Measurements from ENCODE around the gene SCN7A. TPM values are rescaled to one million over a fixed set of nuclear protein-coding genes. Genes with fewer than 3 reads are reported as not detected.

SCN7A gene
- total RNA-seq, 1 donor from 2014 or later: 6.3 TPM

DNA sequence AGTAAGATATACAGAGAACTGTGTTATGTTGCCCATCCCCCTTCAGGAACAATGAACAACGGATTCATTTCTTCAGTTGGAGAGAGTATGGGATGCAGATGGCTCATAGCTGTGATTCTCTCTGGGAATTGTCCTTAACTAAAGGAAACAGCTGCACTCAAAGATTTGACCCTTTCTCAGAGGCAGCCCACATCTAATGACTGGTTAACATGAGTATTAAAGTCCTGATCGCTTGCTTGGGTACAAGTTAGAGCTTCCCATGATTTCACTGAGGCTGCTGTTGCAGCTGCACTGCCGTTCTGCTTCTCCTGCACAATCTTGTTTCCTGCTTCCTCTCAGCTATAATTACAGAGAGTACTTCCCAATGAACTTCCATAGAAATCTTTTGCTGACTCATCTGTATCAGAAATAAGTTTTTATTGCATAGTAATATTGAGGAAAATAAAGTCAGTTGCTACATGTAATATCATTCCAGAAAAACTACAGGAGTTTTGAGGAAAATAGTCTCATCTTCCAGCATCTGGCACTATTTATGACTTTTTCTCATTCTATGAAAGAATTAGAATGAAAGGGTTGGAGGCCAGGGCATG, 105.5 kb downstream of the SCN7A start:
- Mint-ChIP-seq H3K4me3 (ENCODE audit: unreplicated experiment) (no peak overlapping the region), H3K27ac (ENCODE audit: unreplicated experiment) (peak overlapping the region; percentile 99), H3K27me3 (ENCODE audit: unreplicated experiment) (no peaks in the 10 kb centered on the region), H3K9me3 (ENCODE audit: unreplicated experiment) (no peaks in the 10 kb centered on the region), H3K4me1 (ENCODE audit: unreplicated experiment) (peaks cover 31% of the 10 kb centered on the region), H3K36me3 (ENCODE audit: low read depth, unreplicated experiment) (no peaks in the 10 kb centered on the region)
- TF ChIP-seq, protein P1, sequence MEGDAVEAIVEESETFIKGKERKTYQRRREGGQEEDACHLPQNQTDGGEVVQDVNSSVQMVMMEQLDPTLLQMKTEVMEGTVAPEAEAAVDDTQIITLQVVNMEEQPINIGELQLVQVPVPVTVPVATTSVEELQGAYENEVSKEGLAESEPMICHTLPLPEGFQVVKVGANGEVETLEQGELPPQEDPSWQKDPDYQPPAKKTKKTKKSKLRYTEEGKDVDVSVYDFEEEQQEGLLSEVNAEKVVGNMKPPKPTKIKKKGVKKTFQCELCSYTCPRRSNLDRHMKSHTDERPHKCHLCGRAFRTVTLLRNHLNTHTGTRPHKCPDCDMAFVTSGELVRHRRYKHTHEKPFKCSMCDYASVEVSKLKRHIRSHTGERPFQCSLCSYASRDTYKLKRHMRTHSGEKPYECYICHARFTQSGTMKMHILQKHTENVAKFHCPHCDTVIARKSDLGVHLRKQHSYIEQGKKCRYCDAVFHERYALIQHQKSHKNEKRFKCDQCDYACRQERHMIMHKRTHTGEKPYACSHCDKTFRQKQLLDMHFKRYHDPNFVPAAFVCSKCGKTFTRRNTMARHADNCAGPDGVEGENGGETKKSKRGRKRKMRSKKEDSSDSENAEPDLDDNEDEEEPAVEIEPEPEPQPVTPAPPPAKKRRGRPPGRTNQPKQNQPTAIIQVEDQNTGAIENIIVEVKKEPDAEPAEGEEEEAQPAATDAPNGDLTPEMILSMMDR (IDR thresholded peaks at IDR 0.05; ENCODE audit: unreplicated experiment): no peak
- DNase-seq (ENCODE audit: low spot score): peak; percentile 36

DNA sequence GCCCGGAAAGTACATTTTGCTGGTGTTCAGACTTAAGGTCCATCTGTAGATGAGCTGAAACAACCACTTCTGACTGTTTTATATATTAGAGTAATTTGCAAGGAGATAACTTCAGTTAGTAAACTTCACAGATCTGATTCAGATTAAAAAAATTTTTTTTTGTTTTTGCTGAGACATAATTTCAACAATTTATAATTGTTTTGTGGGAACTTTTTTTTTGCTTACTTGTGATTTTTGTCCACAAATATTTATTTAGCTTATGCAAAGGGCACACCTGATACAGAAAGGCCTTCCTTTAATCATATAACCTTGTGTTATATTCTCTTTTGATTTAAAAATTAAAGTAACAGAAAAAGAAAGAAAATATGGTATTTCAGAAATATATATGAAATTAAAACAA, 108.7 kb downstream of the SCN7A start:
- no peak for DNase-seq (ENCODE audit: low spot score)
- Mint-ChIP-seq H3K4me3 (ENCODE audit: unreplicated experiment) (no peak overlapping the region), H3K9me3 (ENCODE audit: unreplicated experiment) (no peaks in the 10 kb centered on the region), H3K27ac (ENCODE audit: unreplicated experiment) (no peak overlapping the region), H3K27me3 (ENCODE audit: unreplicated experiment) (no peaks in the 10 kb centered on the region), H3K4me1 (ENCODE audit: unreplicated experiment) (peaks cover 28% of the 10 kb centered on the region), H3K36me3 (ENCODE audit: low read depth, unreplicated experiment) (no peaks in the 10 kb centered on the region)
- TF ChIP-seq, protein P1 (IDR thresholded peaks at IDR 0.05; ENCODE audit: unreplicated experiment): no peak

DNA sequence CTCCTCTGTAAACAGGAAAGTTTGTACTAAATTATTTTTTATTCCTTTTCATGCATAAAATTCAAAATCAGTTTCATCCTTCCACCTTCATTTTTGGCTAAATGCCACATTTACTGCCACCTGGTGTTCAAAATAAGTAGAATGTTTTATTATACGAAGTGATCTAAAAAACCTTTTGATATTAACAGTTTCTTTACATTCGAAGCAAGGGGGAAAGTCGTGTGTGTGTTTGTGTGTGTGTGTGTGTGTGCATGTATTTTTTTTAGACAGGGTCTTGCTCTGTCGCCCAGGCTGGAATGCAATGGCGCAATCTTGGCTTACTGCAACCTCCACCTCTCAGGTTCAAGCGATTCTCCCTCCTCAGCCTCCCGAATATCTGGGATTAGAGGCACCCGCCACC, 109.3 kb downstream of the SCN7A start:
- Mint-ChIP-seq H3K27me3 (ENCODE audit: unreplicated experiment) (no peaks in the 10 kb centered on the region), H3K27ac (ENCODE audit: unreplicated experiment) (no peak overlapping the region), H3K36me3 (ENCODE audit: low read depth, unreplicated experiment) (no peaks in the 10 kb centered on the region), H3K4me1 (ENCODE audit: unreplicated experiment) (peaks cover 24% of the 10 kb centered on the region), H3K4me3 (ENCODE audit: unreplicated experiment) (no peak overlapping the region), H3K9me3 (ENCODE audit: unreplicated experiment) (no peaks in the 10 kb centered on the region)
- DNase-seq (ENCODE audit: low spot score): no peak
- TF ChIP-seq, protein P1 (IDR thresholded peaks at IDR 0.05; ENCODE audit: unreplicated experiment): peak; percentile 66

DNA sequence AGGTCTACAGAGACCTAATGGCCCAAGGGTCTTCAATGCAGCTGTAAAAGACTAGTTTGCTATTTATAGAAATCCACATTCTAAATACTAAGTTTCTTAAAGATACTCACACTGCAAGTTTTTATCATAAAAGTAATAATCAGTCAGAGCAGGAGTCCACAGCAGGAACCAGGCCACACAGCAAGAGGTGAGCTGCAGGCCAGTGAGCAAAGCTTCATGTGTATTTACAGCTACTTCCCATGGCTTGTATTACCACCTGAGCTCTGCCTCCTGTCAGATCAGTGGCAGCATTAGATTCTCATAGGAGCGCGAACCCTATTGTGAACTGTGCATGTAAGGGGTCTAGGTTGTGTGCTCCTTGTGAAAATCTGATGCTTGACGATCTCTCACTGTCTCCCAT, 111.6 kb downstream of the SCN7A start:
- TF ChIP-seq, protein P1 (IDR thresholded peaks at IDR 0.05; ENCODE audit: unreplicated experiment): no peak
- Mint-ChIP-seq H3K27ac (ENCODE audit: unreplicated experiment) (no peak overlapping the region), H3K4me1 (ENCODE audit: unreplicated experiment) (peaks cover 9% of the 10 kb centered on the region), H3K4me3 (ENCODE audit: unreplicated experiment) (no peak overlapping the region), H3K27me3 (ENCODE audit: unreplicated experiment) (no peaks in the 10 kb centered on the region), H3K9me3 (ENCODE audit: unreplicated experiment) (no peaks in the 10 kb centered on the region), H3K36me3 (ENCODE audit: low read depth, unreplicated experiment) (no peaks in the 10 kb centered on the region)
- DNase-seq (ENCODE audit: low spot score): no peak

DNA sequence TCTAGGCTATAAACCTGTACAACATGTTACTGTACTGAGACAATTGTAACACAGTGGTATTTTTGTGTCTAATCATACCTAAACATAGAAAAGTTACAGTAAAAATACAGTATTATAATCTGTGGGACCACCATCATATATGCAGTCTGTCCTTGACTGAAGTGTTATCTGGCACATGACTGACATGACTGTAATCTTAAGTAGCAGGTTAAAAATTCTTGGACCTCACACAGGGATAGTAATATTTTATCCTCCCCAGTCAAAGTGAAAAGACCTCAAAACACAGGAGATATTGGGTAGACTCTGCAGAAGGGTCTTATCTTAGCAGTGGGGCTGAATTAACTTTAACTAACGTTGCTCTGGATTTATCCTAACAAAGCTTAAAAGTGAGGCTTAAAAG, 113.4 kb downstream of the SCN7A start:
- no peaks in the 10 kb centered on the region for H3K9me3 Mint-ChIP-seq (ENCODE audit: unreplicated experiment)
- H3K4me3 Mint-ChIP-seq (ENCODE audit: unreplicated experiment): no peak overlapping the region
- H3K27me3 Mint-ChIP-seq (ENCODE audit: unreplicated experiment): no peaks in the 10 kb centered on the region

More for the DNA sequence above, 113.4 kb downstream of the SCN7A start:
- no peak overlapping the region for H3K27ac Mint-ChIP-seq (ENCODE audit: unreplicated experiment)
- H3K4me1 Mint-ChIP-seq (ENCODE audit: unreplicated experiment): peaks cover 14% of the 10 kb centered on the region
- TF ChIP-seq, protein P1 (IDR thresholded peaks at IDR 0.05; ENCODE audit: unreplicated experiment): no peak
- H3K36me3 Mint-ChIP-seq (ENCODE audit: low read depth, unreplicated experiment): no peaks in the 10 kb centered on the region
- DNase-seq (ENCODE audit: low spot score): no peak
